Measurements from ENCODE around the gene UPF2.

- no peak for TF ChIP-seq CTCF (IDR thresholded peaks at IDR 0.05; ENCODE audit: low read depth, low read length)
- TF ChIP-seq POLR2A (IDR thresholded peaks at IDR 0.05; ENCODE audit: extremely low read depth, insufficient read length), result no peak
- no peak for TF ChIP-seq MYC (IDR thresholded peaks at IDR 0.05; ENCODE audit: low read depth, low read length)
Observed at GRCh38 chr10:11921800-11922392, 120.7 kb downstream of the UPF2 start.

Measured in NB4 (cell line).